AG10803 (cell line): Measurements from ENCODE around the gene RALGAPA1.
"Not testable (repeated sequence)": the region's sequence is repeated elsewhere in the genome, so short reads cannot be mapped to it uniquely, and the experiment has no call there.

Source experiments
- DNase-seq: peaks from one replicate; pipeline ENCODE4 v3.0.0; 2010; ENCODE audit warnings: low read depth
- H3K4me3 ChIP-seq: 2 replicates; pipeline ENCODE4 v1.5.1; 2011; ENCODE audit warnings: mild to moderate bottlenecking, low read length, control low read depth
- CTCF ChIP-seq: conservative IDR thresholded peaks from 2 replicates; pipeline ENCODE4 v1.5.1; 2011; ENCODE audit warnings: mild to moderate bottlenecking, low read length, control low read depth, inconsistent platforms

The RALGAPA1 gene

GRCh38 chr14:35806006-35806907 lies 2.8 kb downstream of the RALGAPA1 start:
- no peak overlapping the region for H3K4me3 ChIP-seq
- DNase-seq = no peak
- TF ChIP-seq CTCF = no peak

- H3K4me3 ChIP-seq = no peak overlapping the region
- no peak for TF ChIP-seq CTCF
- no peak for DNase-seq
These were observed 11.3 kb downstream of the RALGAPA1 start for GRCh38 chr14:35797796-35798195.

- no peak overlapping the region for H3K4me3 ChIP-seq
- DNase-seq = peak; percentile 63
- no peak for TF ChIP-seq CTCF
These were observed 19.4 kb downstream of the RALGAPA1 start for GRCh38 chr14:35789651-35790050.

- TF ChIP-seq CTCF = no peak
- H3K4me3 ChIP-seq = no peak overlapping the region
- DNase-seq = no peak
These were observed 22.2 kb downstream of the RALGAPA1 start for GRCh38 chr14:35786856-35787255.

- no peak for DNase-seq
- TF ChIP-seq CTCF = no peak
These were observed 25.4 kb downstream of the RALGAPA1 start for GRCh38 chr14:35783699-35784098.

GRCh38 chr14:35779368-35779767 lies 29.7 kb downstream of the RALGAPA1 start:
- TF ChIP-seq CTCF = no peak

More at GRCh38 chr14:35783699-35784098, 25.4 kb downstream of the RALGAPA1 start:
- H3K4me3 ChIP-seq = no peak overlapping the region

GRCh38 chr14:35777550-35777949 lies 31.5 kb downstream of the RALGAPA1 start:
- DNase-seq, H3K4me3 ChIP-seq: not testable (repeated sequence)

More at GRCh38 chr14:35779368-35779767, 29.7 kb downstream of the RALGAPA1 start:
- H3K4me3 ChIP-seq = no peak overlapping the region
- no peak for DNase-seq
